Measurements from ENCODE around the gene CCT3.
"Not testable (repeated sequence)": the region's sequence is repeated elsewhere in the genome, so short reads cannot be mapped to it uniquely, and the experiment has no call there.

Gene CCT3

GRCh38 chr1:156368889-156369684 lies 31.0 kb upstream of the CCT3 start, which contains the start of gene RHBG:
RHBG (plus strand) TSS chr1:156369211; CDS start chr1:156369250, 39 bp downstream.
- DNase-seq (ENCODE audit: low read depth in 2 of 2): no peak

- no peak for DNase-seq (ENCODE audit: low read depth in 2 of 2)
Measured at GRCh38 chr1:156368157-156368658, 30.1 kb upstream of the CCT3 start.

- DNase-seq (ENCODE audit: low read depth in 2 of 2): no peak
Measured at GRCh38 chr1:156367383-156368156, 29.5 kb upstream of the CCT3 start.

GRCh38 chr1:156366378-156367166 lies 28.5 kb upstream of the CCT3 start:
- DNase-seq (ENCODE audit: low read depth in 2 of 2): no peak

GRCh38 chr1:156365754-156366153 lies 27.7 kb upstream of the CCT3 start:
- DNase-seq (ENCODE audit: low read depth in 2 of 2): no peak

GRCh38 chr1:156360534-156360933 lies 22.4 kb upstream of the CCT3 start:
- DNase-seq (ENCODE audit: low read depth in 2 of 2): no peak

- no peak for DNase-seq (ENCODE audit: low read depth in 2 of 2)
Measured at GRCh38 chr1:156359973-156360372, 21.9 kb upstream of the CCT3 start.

GRCh38 chr1:156359249-156359648 lies 21.2 kb upstream of the CCT3 start:
- no peak for DNase-seq (ENCODE audit: low read depth in 2 of 2)

GRCh38 chr1:156358641-156359040 lies 20.5 kb upstream of the CCT3 start:
- no peak for DNase-seq (ENCODE audit: low read depth in 2 of 2)

GRCh38 chr1:156357977-156358376 lies 19.9 kb upstream of the CCT3 start:
- DNase-seq (ENCODE audit: low read depth in 2 of 2): no peak

- DNase-seq (ENCODE audit: low read depth in 2 of 2): no peak
Measured at GRCh38 chr1:156356875-156357534, 18.9 kb upstream of the CCT3 start.

- no peak for DNase-seq (ENCODE audit: low read depth in 2 of 2)
Measured at GRCh38 chr1:156356262-156356874, 18.3 kb upstream of the CCT3 start.

GRCh38 chr1:156352481-156352880 lies 14.4 kb upstream of the CCT3 start:
- not testable (repeated sequence) for DNase-seq (ENCODE audit: low read depth in 2 of 2)

- DNase-seq (ENCODE audit: low read depth in 2 of 2): peak; percentile 69 to 71
Measured at GRCh38 chr1:156347331-156347730, 9.2 kb upstream of the CCT3 start.

- DNase-seq (ENCODE audit: low read depth in 2 of 2): peak; percentile 62 to 65
Measured at GRCh38 chr1:156346636-156347035, 8.5 kb upstream of the CCT3 start.

- DNase-seq (ENCODE audit: low read depth in 2 of 2): not testable (repeated sequence)
Measured at GRCh38 chr1:156346035-156346434, 7.9 kb upstream of the CCT3 start.

- DNase-seq (ENCODE audit: low read depth in 2 of 2): no peak
Measured at GRCh38 chr1:156344409-156344808, 6.3 kb upstream of the CCT3 start.

- DNase-seq (ENCODE audit: low read depth in 2 of 2): no peak
Measured at GRCh38 chr1:156342166-156342955, 4.3 kb upstream of the CCT3 start.

GRCh38 chr1:156337888-156338179 lies 258 bp downstream of the CCT3 start:
- DNase-seq (ENCODE audit: low read depth in 2 of 2): no peak
